K562 (cell line): Measurements from ENCODE around the gene HCCS. TPM values are rescaled to one million over a fixed set of nuclear protein-coding genes. Genes with fewer than 3 reads are reported as not detected.

Experiments
- ARID2 ChIP-seq: fragments of 450-650 bp; IDR thresholded peaks from 2 replicates; pipeline ENCODE4 v1.6.1; 2017; ENCODE audit warnings: antibody characterized with exemption, mild to moderate bottlenecking
- CTCF ChIP-seq, 3 experiments: IDR thresholded peaks in 2 of 3; conservative IDR thresholded peaks in 1 of 3; 2 replicates each; pipeline ENCODE4 v1.5.1; 2011 to 2012; ENCODE audit warnings: low read length in 3 of 3, mild to moderate bottlenecking in 3 of 3, control low read depth in 2 of 3, improper control_type of control experiment in 1 of 3, inconsistent platforms in 1 of 3, low read depth in 1 of 3, mixed read lengths in 1 of 3, moderate library complexity in 1 of 3; ENCODE audit not compliant: insufficient read depth in 2 of 3
- MAZ ChIP-seq, 2 experiments: fragments of 450-650 bp in 1 of 2; sonication (generic) in 1 of 2; formaldehyde crosslinking; IDR thresholded peaks in 1 of 2; conservative IDR thresholded peaks in 1 of 2; 2 replicates each; pipeline versions ENCODE4 v1.4.0 to v1.5.0; 2020; ENCODE audit warnings: mild to moderate bottlenecking in 1 of 2, missing genetic modification reagents in 1 of 2
- MCM3 ChIP-seq: fragments of 450-650 bp; IDR thresholded peaks from 2 replicates; pipeline ENCODE4 v1.6.1; 2016
- MCM7 ChIP-seq, 2 experiments: fragments of 450-650 bp; IDR thresholded peaks; 2 replicates each; pipeline ENCODE4 v1.6.1; 2016 to 2018
- MTA1 ChIP-seq: fragments of 450-650 bp; IDR thresholded peaks from 2 replicates; pipeline ENCODE4 v1.6.1; 2017; ENCODE audit warnings: borderline replicate concordance
- NR3C1 ChIP-seq: sonication (generic); formaldehyde crosslinking; IDR thresholded peaks from 2 replicates; pipeline ENCODE4 v1.8.1; 2022; ENCODE audit warnings: missing genetic modification reagents
- PHB ChIP-seq: fragments of 250-450 bp; sonication (Bioruptor Pico); IDR thresholded peaks from 2 replicates; pipeline ENCODE4 v1.5.0; 2021
- SRSF1 ChIP-seq: fragments of 200-400 bp; formaldehyde crosslinking; IDR thresholded peaks from 2 replicates; pipeline ENCODE4 v1.6.1; 2017; ENCODE audit warnings: mild to moderate bottlenecking, low read depth, low read length, moderate library complexity
- THRA ChIP-seq: fragments of 450-650 bp; IDR thresholded peaks from 2 replicates; pipeline ENCODE4 v1.6.1; 2017; ENCODE audit warnings: mild to moderate bottlenecking, moderate library complexity
- TRIM24 ChIP-seq, 2 experiments: fragments of 450-650 bp; IDR thresholded peaks; 2 replicates each; pipeline ENCODE4 v1.6.1; 2016
- XRCC4 ChIP-seq: IDR thresholded peaks from one replicate; pipeline ENCODE4 v1.6.1; 2011; ENCODE audit not compliant: insufficient read depth, insufficient read length; ENCODE audit errors: extremely low read depth
- ZBTB11 ChIP-seq, 3 experiments: fragments of 200-800 bp in 1 of 3; fragments of 250-450 bp in 1 of 3; fragments of 450-650 bp in 1 of 3; sonication (Bioruptor Pico) in 1 of 3; sonication (Bioruptor generic) in 1 of 3; formaldehyde crosslinking in 1 of 3; IDR thresholded peaks; 2 replicates each; pipeline versions ENCODE4 v1.6.1 to v1.8.0; 2016 to 2022; ENCODE audit warnings: mild to moderate bottlenecking in 2 of 3, missing genetic modification characterization in 2 of 3, missing compliant biosample characterization in 1 of 3, moderate library complexity in 1 of 3
- polyA plus RNA-seq, 8 experiments: library from polyadenylated mRNA; depleted of rRNA in 4 of 8; stranded (reverse) in 5 of 8; unstranded in 3 of 8; fragments of >200 nt; fragmentation: Nextera tagmentation in 2 of 8; fragmentation: Illumina TruSeq in 1 of 8; extraction: Ambion mirVana in 2 of 8; extraction: Trizol in 1 of 8; gene quantifications; 2 replicates each; pipeline versions ENCODE4 v1.2.1 to v1.2.3, GENCODE V29; 2011 to 2014; ENCODE audit warnings: inconsistent platforms in 1 of 8, missing spikeins in 1 of 8
- total RNA-seq, 7 experiments: library from RNA; depleted of rRNA in 6 of 7; stranded (reverse); fragments of >200 nt in 6 of 7; fragmentation: Illumina TruSeq in 2 of 7; extraction: Trizol in 2 of 7; gene quantifications; 2 replicates each; pipeline versions ENCODE4 v1.2.1 to v1.2.3, GENCODE V29; 2011 to 2021; ENCODE audit warnings: low replicate concordance in 1 of 7

Gene HCCS
- total and polyA plus RNA-seq, 9 of the 15 experiments (the other 6 are each of a cell fraction or from before 2014, with no cell fraction given), result 22.9 to 81.5 (median 66.9) TPM

- TF ChIP-seq THRA (no peak), ARID2 (peak; percentile 61; the same call in 1 of the 2 replicates), CTCF (IDR thresholded peaks at IDR 0.05 in 2 of 3, conservative IDR thresholded peaks at IDR 0.05 in 1 of 3; ENCODE audit: insufficient read depth in 2 of 3, low read depth in 1 of 3, low read length in 3 of 3) (peak; percentile 48 to 74 (median 65); a peak in 5 of 6 replicates), MCM7 (IDR thresholded peaks at IDR 0.05) (no peak), MAZ (CRISPR knock-in tag; conservative IDR thresholded peaks at IDR 0.05 in 1 of 2, IDR thresholded peaks at IDR 0.05 in 1 of 2) (no peak), NR3C1 (CRISPR knock-in tag) (no peak), SRSF1 (no peak), ZBTB11 (CRISPR knock-in tag; IDR thresholded peaks at IDR 0.05) (no peak), MCM3 (no peak), MTA1 (no peak), TRIM24 (IDR thresholded peaks at IDR 0.05) (no peak), XRCC4 (no peak), PHB (no peak)
Observed at GRCh38 chrX:11143931-11144678, 33.0 kb downstream of the HCCS start (continued).
